Memory B cell (primary cell): ENCODE data around the gene SNX27.
A peak's percentile ranks its signal among the peaks of the same experiment; 100 is the strongest.

ENCODE experiments used
- ATAC-seq: fragments of 150-1000 bp; cut with Tn5 transposase; 2 replicates; pipeline ENCODE4 v1.10.0; 2021; ENCODE audit warnings: low read depth, mild to moderate bottlenecking, moderate library complexity
- DNase-seq, 2 donors: peaks; one replicate each; pipeline ENCODE4 v3.0.0; 2022; ENCODE audit warnings: low spot score in 2 of 2
- H3K27ac Mint-ChIP-seq: one replicate; pipeline ENCODE4 v1.8.0; 2022; ENCODE audit warnings: mild to moderate bottlenecking, moderate library complexity, mixed read lengths
- H3K27me3 Mint-ChIP-seq: one replicate; pipeline ENCODE4 v1.8.0; 2022; ENCODE audit warnings: mixed read lengths
- H3K36me3 Mint-ChIP-seq: one replicate; pipeline ENCODE4 v1.8.0; 2022; ENCODE audit warnings: mild to moderate bottlenecking, mixed read lengths
- H3K4me1 Mint-ChIP-seq: one replicate; pipeline ENCODE4 v1.8.0; 2022; ENCODE audit warnings: mixed read lengths
- H3K4me3 Mint-ChIP-seq: one replicate; pipeline ENCODE4 v1.8.0; 2022; ENCODE audit warnings: mild to moderate bottlenecking, moderate library complexity, mixed read lengths
- H3K9me3 Mint-ChIP-seq: one replicate; pipeline ENCODE4 v1.8.0; 2022; ENCODE audit warnings: mixed read lengths

The SNX27 gene

DNA sequence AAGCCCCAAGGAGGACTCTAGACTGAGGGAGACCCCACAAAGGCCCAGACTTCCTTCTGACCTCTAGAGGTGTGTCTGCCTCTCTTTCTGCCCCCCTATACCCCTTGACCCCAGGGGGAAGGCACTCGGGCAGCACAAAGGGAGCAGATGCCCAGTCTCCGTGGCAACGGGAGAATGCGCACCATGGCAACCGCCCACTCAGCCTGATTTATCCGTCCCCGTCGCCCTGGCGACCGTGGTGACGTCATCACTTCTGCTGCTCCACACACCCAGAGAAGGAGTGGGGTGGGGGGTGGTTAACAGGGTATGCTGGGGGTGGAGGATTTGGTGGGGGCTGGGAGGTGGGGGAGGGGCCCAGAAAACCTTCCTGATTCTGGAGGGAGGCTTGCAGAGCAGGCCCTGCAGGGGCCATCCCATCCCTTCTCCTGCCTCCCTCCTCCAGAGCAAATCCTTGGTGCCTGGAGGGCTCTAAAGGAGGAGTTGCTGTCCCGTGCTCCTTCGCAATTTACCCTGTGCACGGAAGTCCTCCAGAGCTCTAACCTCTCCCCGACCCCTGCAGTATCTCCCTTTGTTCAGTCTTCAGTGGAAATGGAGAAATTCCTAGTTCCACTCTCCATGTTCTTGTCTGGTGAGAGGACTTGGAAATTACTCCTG lies 98.5 kb downstream of the SNX27 start:
- Mint-ChIP-seq H3K4me1 (peaks cover 10% of the 10 kb centered on the region), H3K27me3 (peaks cover 11% of the 10 kb centered on the region), H3K36me3 (no peaks in the 10 kb centered on the region), H3K9me3 (no peaks in the 10 kb centered on the region), H3K27ac (no peak overlapping the region), H3K4me3 (no peak overlapping the region)
- ATAC-seq (peak; percentile 74), DNase-seq (no peak)

DNA sequence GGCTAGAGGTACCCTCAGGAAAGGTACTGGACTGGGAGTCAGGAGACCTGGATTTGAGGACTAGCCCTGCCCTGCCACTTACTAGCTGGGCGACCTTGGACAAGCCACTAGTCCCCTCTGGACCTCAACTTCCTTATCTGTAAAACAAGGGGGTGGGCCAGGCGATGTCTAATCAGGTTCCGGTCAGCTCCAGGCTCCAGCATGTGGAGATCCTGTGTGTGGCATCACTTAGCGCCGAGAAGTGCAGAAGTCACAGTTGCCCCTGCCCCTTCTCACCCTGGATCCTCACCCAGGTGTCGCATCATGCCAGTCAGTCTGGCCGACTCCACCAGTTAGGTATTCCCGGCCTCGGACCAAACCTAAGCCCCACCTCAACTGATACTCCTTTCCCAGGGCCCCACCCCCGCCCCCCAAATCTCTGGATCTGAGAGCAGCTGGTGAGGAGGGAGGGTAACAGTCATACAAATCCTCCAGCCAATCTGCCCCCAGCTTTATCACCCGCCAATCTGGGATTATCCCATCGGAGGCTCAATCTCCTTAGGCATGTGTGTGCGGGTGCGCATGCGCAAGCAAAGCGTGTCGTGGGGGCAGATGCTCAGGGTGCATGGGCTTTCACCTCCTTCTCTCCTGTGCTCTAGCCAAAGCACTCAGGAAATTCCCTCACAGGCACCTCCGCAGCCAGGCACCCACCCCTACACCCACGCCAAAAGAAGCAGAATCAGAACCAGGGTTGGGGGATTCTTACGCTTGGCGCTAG lies 99.4 kb downstream of the SNX27 start:
- peaks cover 9% of the 10 kb centered on the region for H3K4me1 Mint-ChIP-seq
- H3K27me3 Mint-ChIP-seq: peaks cover 18% of the 10 kb centered on the region
- H3K4me3 Mint-ChIP-seq: no peak overlapping the region
- ATAC-seq (no peak), DNase-seq (no peak)
- H3K27ac Mint-ChIP-seq: no peak overlapping the region
- H3K36me3 Mint-ChIP-seq: no peaks in the 10 kb centered on the region
- H3K9me3 Mint-ChIP-seq: no peaks in the 10 kb centered on the region

DNA sequence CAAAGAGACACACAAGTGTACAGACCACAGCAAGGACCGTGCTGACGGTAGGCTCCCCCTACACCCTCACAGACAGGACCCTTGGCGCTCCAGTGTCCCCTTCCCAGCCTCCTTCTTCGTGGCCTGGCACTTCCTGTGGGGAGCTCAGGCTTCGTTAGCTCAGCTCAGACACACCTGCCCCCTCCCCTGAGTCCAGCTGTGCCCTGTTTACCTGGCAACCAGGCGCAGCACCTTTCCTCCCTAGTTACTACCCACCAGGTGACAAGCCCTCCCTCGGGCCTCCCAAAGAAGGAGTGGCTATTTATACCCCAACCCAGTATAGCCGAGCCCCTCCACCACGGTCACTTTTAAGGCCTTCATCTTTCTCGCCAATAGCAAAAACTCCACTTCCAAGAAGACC lies 100.1 kb downstream of the SNX27 start:
- no peaks in the 10 kb centered on the region for H3K9me3 Mint-ChIP-seq
- ATAC-seq (no peak), DNase-seq (no peak)
- no peak overlapping the region for H3K4me3 Mint-ChIP-seq
- peaks cover 7% of the 10 kb centered on the region for H3K4me1 Mint-ChIP-seq
- peaks cover 19% of the 10 kb centered on the region for H3K27me3 Mint-ChIP-seq
- no peaks in the 10 kb centered on the region for H3K36me3 Mint-ChIP-seq
- H3K27ac Mint-ChIP-seq: no peak overlapping the region

DNA sequence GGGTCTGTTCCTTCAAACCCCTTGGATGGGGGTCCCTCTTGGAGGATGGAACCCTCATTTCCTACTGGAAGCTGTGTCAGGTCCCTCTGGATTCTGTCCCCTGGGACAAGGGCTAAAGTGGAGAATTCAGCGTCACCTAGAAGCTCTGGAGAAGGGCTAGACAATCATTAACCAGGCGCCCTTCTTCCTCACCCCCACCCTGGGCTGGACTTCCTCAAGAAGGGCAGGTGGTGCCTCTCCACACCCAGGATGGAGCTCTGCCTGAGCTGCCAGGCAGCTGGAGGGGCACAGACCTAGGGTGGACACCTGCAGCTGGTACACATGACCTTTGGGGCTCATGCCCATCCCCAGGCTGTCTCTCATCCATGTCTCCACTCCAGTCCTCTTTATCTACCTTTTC lies 101.2 kb downstream of the SNX27 start:
- Mint-ChIP-seq H3K27ac (no peak overlapping the region), H3K36me3 (no peaks in the 10 kb centered on the region), H3K27me3 (peaks cover 24% of the 10 kb centered on the region), H3K9me3 (no peaks in the 10 kb centered on the region), H3K4me3 (no peak overlapping the region), H3K4me1 (peaks cover 10% of the 10 kb centered on the region)
- DNase-seq (no peak), ATAC-seq (no peak)

DNA sequence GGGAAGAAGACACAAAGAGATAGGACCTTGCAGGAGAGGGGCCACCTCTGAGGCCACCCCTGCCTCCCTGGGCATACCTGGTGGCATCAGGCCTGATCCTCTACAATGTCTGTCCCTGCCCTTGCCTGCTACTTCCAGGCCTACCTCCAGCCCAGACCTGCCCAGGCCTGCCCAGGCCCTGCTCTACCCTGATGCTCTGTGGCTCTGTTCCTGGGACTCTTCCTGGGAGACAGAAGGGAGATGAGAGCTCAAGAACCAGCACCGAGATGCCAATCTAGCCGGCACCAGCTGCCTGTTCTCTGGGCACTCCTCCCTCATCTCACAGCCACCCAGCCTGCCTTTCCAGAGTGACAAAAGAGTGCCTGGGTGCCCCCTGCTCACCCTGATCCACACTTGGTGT lies 102.0 kb downstream of the SNX27 start:
- Mint-ChIP-seq H3K4me3 (no peak overlapping the region), H3K4me1 (peaks cover 10% of the 10 kb centered on the region), H3K27ac (no peak overlapping the region), H3K36me3 (no peaks in the 10 kb centered on the region), H3K27me3 (peaks cover 30% of the 10 kb centered on the region), H3K9me3 (no peaks in the 10 kb centered on the region)
- ATAC-seq: no peak
- DNase-seq: no peak

DNA sequence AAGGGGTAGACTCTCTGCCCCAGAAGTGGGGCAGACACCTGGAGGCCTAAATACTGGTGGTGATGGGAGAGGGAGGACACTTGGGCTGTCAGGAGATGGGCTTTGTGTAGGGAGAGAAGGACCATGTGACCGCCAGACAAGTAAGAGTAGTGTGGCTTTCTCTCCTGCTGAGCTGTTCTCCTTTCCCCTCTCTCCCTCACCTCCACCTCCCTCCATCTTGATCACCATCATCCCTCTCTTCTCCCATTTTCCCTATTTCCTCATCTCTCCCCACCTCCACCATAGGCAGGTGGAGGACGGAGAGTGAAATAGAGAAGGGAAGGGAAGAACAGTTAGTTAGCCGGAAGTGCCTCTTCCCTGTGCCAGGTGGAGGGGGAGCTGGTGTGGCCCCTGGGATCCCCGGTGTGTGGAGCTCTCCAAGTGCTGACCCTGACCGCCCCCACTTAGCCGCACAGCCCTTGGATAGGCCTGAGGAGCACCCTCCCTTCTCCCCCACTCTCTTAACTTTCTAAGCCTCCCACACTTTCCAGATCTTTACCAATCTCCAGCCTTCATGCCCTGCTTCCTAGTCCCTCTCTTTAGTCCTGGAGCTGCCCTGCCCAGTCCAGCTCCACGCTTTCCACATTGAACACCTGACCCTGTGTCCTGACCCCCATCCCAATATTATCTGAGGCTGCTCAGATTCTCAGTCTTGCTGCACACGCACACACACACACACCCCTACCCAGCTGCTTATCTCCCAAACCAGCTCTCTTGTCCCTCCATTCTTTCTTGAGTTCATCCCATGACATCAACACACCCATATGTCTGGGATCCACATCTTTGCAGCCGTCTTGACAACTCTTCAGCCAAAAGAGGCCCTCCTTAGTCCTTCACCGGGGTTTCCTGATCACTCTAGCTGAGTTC lies 103.2 kb downstream of the SNX27 start:
- H3K4me1 Mint-ChIP-seq: peaks cover 10% of the 10 kb centered on the region
- H3K4me3 Mint-ChIP-seq: no peak overlapping the region
- peaks cover 36% of the 10 kb centered on the region for H3K27me3 Mint-ChIP-seq
- no peaks in the 10 kb centered on the region for H3K36me3 Mint-ChIP-seq
- H3K9me3 Mint-ChIP-seq: no peaks in the 10 kb centered on the region
- DNase-seq (no peak), ATAC-seq (no peak)
- no peak overlapping the region for H3K27ac Mint-ChIP-seq

DNA sequence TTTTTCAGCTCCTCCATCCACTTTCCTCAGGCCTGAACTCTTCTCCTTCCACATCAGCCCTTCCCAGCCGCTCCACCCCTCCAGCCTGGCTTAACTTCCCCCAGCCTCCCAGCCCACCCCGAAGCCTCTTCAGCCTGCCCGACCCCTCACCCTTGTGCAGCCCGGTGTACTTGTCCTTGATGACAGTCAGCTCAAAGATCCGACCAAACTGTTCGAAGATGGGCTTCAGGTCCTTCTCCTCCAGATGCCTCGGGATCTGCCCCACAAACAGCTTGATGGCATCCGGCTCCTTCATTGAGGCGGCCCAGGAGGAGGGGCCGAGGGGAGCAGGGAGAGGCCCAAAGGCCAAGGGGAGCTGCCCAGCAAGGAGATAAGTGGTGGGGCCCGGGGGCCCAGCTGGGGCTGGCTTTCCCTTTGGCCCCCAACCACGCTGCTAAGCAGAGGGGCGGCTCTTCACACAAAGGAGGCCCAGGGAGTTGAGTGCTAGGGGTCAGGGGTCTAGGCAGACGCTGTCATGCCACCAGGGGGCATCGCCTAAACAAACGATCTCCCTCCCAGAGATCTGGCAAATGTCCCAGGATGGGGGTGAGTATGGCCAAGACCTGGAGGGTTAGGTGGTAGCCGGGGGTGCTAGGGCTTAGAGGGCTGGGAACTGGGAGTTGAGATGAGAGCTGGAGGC lies 104.0 kb downstream of the SNX27 start:
- Mint-ChIP-seq H3K4me3 (no peak overlapping the region), H3K27ac (no peak overlapping the region), H3K36me3 (no peaks in the 10 kb centered on the region), H3K4me1 (peaks cover 16% of the 10 kb centered on the region), H3K27me3 (peaks cover 37% of the 10 kb centered on the region), H3K9me3 (no peaks in the 10 kb centered on the region)
- no peak for ATAC-seq
- DNase-seq: no peak

DNA sequence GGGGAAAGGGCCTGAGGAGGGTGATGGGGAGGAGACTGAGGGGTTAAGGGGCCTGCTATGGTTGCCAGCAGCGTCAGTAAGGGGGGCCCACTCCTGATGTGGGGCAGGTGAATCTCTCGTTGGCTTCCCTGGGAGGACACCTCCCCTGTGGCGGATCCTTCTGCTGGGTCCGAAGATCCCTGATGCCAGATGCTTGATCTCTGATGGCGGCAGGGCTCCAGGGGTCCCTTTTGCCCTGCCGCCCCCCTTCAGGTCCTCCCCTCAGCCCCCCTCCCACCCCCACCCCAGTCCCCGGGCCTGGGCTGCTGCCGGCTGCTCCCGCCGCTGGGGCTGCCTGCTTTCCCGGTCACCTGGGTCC lies 104.5 kb downstream of the SNX27 start:
- Mint-ChIP-seq H3K4me1 (peaks cover 16% of the 10 kb centered on the region), H3K4me3 (no peak overlapping the region), H3K27me3 (peaks cover 37% of the 10 kb centered on the region), H3K27ac (no peak overlapping the region), H3K36me3 (no peaks in the 10 kb centered on the region), H3K9me3 (no peaks in the 10 kb centered on the region)
- DNase-seq (no peak), ATAC-seq (no peak)

DNA sequence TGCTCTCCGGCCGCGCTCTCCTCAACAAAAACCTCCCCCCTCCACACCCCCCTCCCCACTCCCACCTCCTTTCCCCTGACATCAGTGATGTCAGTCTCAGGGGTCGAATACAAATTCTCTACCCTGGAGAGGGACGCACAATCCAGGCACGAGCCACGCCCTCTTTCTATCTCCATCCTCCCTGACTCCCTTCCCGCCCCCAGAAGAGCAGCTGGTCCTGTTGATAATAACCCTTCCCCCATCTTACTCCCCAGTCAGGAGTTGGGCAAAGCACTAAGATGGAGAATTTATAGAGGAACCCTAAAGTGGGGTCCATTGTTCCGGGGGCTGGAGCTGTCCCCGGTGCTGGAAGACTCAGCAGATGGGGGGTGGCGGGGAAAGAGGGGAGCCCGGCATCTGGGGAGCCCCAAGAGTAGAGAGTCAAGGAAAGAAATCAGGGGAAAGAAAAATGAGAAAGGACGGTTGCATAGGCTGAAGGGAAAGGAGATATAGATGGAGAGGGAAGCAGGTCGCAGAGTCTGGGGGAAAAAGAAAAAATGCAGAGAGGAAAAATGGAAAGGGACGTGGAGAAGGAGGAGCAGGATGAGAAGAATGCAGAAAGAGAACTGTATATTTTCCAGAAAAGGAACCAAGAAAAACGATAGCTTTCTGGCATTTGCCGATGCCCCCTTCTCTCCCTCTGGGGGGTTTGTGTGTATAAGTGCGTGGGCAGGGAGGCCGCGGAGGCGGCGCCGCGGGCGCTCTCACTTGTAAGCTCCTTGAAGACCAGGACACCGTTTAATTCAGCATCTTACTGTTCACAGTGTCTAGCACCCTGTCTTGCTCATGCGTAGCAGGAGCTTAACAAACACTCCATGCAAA lies 105.2 kb downstream of the SNX27 start, which contains the start of gene CELF3:
Gene CELF3 (minus strand): TSS at position 33 of the 861 bp plus-strand sequence. CDS start 783 bp downstream, outside the sequence.
- H3K27me3 Mint-ChIP-seq: peaks cover 37% of the 10 kb centered on the region
- DNase-seq (no peak), ATAC-seq (peak; percentile 30)
- H3K4me1 Mint-ChIP-seq: peaks cover 16% of the 10 kb centered on the region
- no peaks in the 10 kb centered on the region for H3K9me3 Mint-ChIP-seq
- no peaks in the 10 kb centered on the region for H3K36me3 Mint-ChIP-seq
- no peak within 1 kb of the TSS for H3K27ac Mint-ChIP-seq
- peak within 1 kb of the TSS; percentile 4 for H3K4me3 Mint-ChIP-seq

DNA sequence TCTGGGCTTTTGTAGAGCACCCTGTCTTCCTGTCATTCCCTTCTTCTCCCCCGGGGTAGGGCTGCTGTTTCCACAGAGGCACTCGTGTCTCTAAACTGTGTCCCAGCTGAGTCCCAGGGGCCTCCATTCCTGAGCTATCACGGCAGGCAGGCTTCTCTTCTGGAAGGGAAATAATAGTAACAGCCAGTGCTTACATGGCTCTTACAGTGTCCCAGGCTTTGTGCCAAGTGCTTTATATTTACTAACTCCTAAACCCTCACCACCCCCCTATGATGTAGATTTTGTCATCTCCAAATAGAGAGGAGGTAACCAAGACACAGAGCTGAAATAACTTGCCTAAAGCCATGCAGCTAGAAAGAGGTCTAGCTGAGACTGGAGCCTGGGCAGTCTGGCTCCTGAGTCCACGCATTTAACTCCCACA lies 106.2 kb downstream of the SNX27 start:
- H3K4me3 Mint-ChIP-seq: no peak overlapping the region
- peaks cover 35% of the 10 kb centered on the region for H3K27me3 Mint-ChIP-seq
- peaks cover 16% of the 10 kb centered on the region for H3K4me1 Mint-ChIP-seq
- H3K9me3 Mint-ChIP-seq: no peaks in the 10 kb centered on the region
- no peak for DNase-seq
- H3K36me3 Mint-ChIP-seq: no peaks in the 10 kb centered on the region
- ATAC-seq: no peak
- H3K27ac Mint-ChIP-seq: no peak overlapping the region

DNA sequence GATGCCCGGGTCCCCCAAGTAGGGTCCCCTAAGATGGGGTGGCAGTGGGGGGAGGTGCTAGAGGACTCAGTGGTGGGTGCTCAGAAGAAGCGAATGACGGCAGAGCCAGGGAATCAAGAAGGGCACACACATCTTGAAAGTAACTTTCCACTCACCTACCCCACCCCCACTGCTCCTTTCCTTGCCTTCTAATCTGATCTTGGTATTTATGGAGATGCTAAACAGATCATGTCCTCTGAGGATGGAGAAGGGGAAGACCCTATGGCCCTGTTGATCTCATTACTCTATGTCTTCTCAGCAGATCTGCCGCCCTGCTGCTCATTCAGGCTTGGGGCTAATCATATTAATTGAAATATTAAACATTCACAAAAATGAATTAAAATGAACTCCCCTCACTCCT lies 106.8 kb downstream of the SNX27 start:
- ATAC-seq: no peak
- Mint-ChIP-seq H3K4me1 (peaks cover 16% of the 10 kb centered on the region), H3K27ac (no peak overlapping the region), H3K27me3 (peaks cover 36% of the 10 kb centered on the region), H3K9me3 (no peaks in the 10 kb centered on the region), H3K36me3 (no peaks in the 10 kb centered on the region), H3K4me3 (no peak overlapping the region)
- DNase-seq: no peak

DNA sequence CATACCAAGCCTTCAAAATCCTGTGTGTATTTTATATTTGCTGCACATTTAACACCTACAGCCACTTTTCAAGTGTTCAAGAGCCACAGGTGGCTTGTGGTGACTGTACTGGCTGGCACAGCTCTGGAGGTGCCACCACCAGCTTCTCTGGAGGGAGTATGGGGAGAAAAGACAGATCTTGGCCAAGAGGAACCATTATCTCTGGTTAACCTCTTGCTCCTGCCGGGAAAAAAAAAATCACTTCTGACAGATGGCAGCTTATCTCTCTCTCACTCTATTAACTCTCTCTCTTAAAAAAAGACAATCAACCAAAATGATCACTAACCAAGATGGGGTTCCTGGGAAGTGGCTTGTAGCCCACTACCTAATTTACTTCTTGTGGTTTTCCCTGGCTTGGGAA lies 108.3 kb downstream of the SNX27 start:
- DNase-seq (no peak), ATAC-seq (no peak)
- peaks cover 36% of the 10 kb centered on the region for H3K27me3 Mint-ChIP-seq
- peak overlapping the region; percentile 37 for H3K4me3 Mint-ChIP-seq
- H3K36me3 Mint-ChIP-seq: no peaks in the 10 kb centered on the region
- H3K27ac Mint-ChIP-seq: no peak overlapping the region
- no peaks in the 10 kb centered on the region for H3K9me3 Mint-ChIP-seq
- H3K4me1 Mint-ChIP-seq: peaks cover 16% of the 10 kb centered on the region

DNA sequence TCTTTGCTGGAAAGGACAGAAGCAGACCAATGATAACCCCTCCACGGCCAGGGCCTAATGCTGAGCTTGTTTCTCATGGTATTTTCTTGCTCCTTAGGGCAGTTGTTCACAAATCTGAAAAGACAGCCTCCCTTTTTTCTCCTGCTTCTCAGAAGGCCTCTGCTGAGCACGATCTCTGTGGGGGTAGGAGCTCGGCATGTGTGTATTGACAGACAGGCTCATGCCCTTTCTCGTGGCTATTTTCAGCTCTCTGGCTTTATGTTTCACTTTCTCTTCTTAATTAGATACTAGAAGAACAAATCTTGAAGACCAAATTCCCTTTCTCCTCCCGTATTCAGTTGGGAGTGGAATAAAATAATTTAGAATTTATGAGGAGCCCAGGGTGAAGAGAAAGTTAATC lies 108.7 kb downstream of the SNX27 start:
- peaks cover 33% of the 10 kb centered on the region for H3K27me3 Mint-ChIP-seq
- H3K4me3 Mint-ChIP-seq: peak overlapping the region; percentile 83
- peaks cover 16% of the 10 kb centered on the region for H3K4me1 Mint-ChIP-seq
- ATAC-seq (peak; percentile 25), DNase-seq (no peak)
- H3K27ac Mint-ChIP-seq: no peak overlapping the region
- no peaks in the 10 kb centered on the region for H3K9me3 Mint-ChIP-seq
- no peaks in the 10 kb centered on the region for H3K36me3 Mint-ChIP-seq
